SK-N-SH (cell line): Measurements from ENCODE around the gene PSD. TPM values are rescaled to one million over a fixed set of nuclear protein-coding genes. Genes with fewer than 3 reads are reported as not detected.

Experiments used
- CTCF ChIA-PET: fragments of 300-600, 350-600 bp; formaldehyde crosslinking; extraction: SDS; loops from one replicate; lab custom pipeline; 2021; lab: Yijun Ruan, JAX
- POLR2A ChIA-PET: fragments of 350-600 bp; sonication (Branson Sonifier 250); formaldehyde crosslinking; extraction: SDS; loops from one replicate; lab custom pipeline; 2020; ENCODE audit warnings: antibody characterized with exemption, inconsistent platforms; lab: Yijun Ruan, JAX
- DNase-seq: peaks from one replicate; pipeline ENCODE4 v3.0.0; 2012
- H2AFZ ChIP-seq: fragments of 200-600 bp; sonication (generic); 2 replicates; pipeline ENCODE4 v1.8.1; 2016; ENCODE audit warnings: antibody characterized with exemption, mild to moderate bottlenecking, low read depth
- H3F3A ChIP-seq: fragments of 200-600 bp; sonication (generic); replicated peaks from 2 replicates; pipeline ENCODE3; 2016; ENCODE audit warnings: antibody characterized with exemption, mild to moderate bottlenecking; ENCODE audit not compliant: insufficient read depth
- H3K27ac ChIP-seq, 2 experiments: fragments of 200-500 bp in 1 of 2; fragments of 200-600 bp in 1 of 2; sonication (Bioruptor generic) in 1 of 2; sonication (generic), shearing (Covaris generic) in 1 of 2; 2 replicates each; pipeline versions ENCODE4 v1.5.1 to v1.6.1; 2014 to 2016; ENCODE audit warnings: low read depth in 2 of 2, inconsistent platforms in 1 of 2, low read length in 1 of 2, mild to moderate bottlenecking in 1 of 2, mixed read lengths in 1 of 2
- H3K27me3 ChIP-seq: fragments of 200-600 bp; sonication (generic), shearing (Covaris generic); 2 replicates; pipeline ENCODE4 v1.6.1; 2016; ENCODE audit warnings: mixed run types; ENCODE audit not compliant: insufficient read depth
- H3K36me3 ChIP-seq, 2 experiments: fragments of 200-500 bp in 1 of 2; fragments of 200-600 bp in 1 of 2; sonication (Bioruptor generic) in 1 of 2; sonication (generic) in 1 of 2; replicated peaks in 1 of 2; 2 replicates each; pipeline versions ENCODE3 to v1.5.1; 2014 to 2016; ENCODE audit warnings: low read length in 1 of 2, mild to moderate bottlenecking in 1 of 2; ENCODE audit not compliant: insufficient read depth in 2 of 2, control insufficient read depth in 1 of 2
- H3K4me1 ChIP-seq, 2 experiments: fragments of 200-500 bp in 1 of 2; fragments of 200-600 bp in 1 of 2; sonication (Bioruptor generic) in 1 of 2; sonication (generic), shearing (Covaris generic) in 1 of 2; 2 replicates each; pipeline versions ENCODE4 v1.5.1 to v1.6.1; 2014 to 2016; ENCODE audit warnings: low read depth in 1 of 2, low read length in 1 of 2, mixed run types in 1 of 2; ENCODE audit not compliant: insufficient read depth in 2 of 2, control insufficient read depth in 1 of 2
- H3K4me2 ChIP-seq: fragments of 200-600 bp; sonication (generic), shearing (Covaris generic); 2 replicates; pipeline ENCODE4 v1.6.1; 2017; ENCODE audit warnings: mixed run types
- H3K4me3 ChIP-seq, 2 experiments: fragments of 200-500 bp in 1 of 2; fragments of 200-600 bp in 1 of 2; sonication (Bioruptor generic) in 1 of 2; sonication (generic), shearing (Covaris generic) in 1 of 2; 2 replicates each; pipeline versions ENCODE4 v1.5.1 to v1.8.1; 2014 to 2016; ENCODE audit warnings: low read depth in 2 of 2, inconsistent platforms in 1 of 2, low read length in 1 of 2, mild to moderate bottlenecking in 1 of 2, mixed read lengths in 1 of 2, moderate library complexity in 1 of 2
- H3K79me2 ChIP-seq: fragments of 200-600 bp; sonication (generic); 2 replicates; pipeline ENCODE4 v1.8.1; 2017; ENCODE audit warnings: mild to moderate bottlenecking; ENCODE audit not compliant: insufficient read depth
- H3K9ac ChIP-seq: fragments of 200-600 bp; sonication (generic); 2 replicates; pipeline ENCODE4 v1.6.1; 2017; ENCODE audit warnings: mixed run types
- H3K9me2 ChIP-seq: fragments of 200-600 bp; sonication (generic); 2 replicates; pipeline ENCODE4 v1.6.1; 2017; ENCODE audit warnings: mixed run types
- H3K9me3 ChIP-seq: fragments of 200-600 bp; sonication (generic); 2 replicates; pipeline ENCODE4 v1.6.1; 2017; ENCODE audit warnings: mixed run types, mild to moderate bottlenecking, moderate library complexity
- H4K20me1 ChIP-seq: fragments of 200-600 bp; sonication (generic); 2 replicates; pipeline ENCODE4 v1.6.1; 2017; ENCODE audit warnings: mild to moderate bottlenecking, mixed run types; ENCODE audit not compliant: insufficient read depth
- CHD2 ChIP-seq: fragments of 150-350 bp; IDR thresholded peaks from 2 replicates; pipeline ENCODE4 v1.6.1; 2018; ENCODE audit warnings: low read length; ENCODE audit not compliant: partially characterized antibody
- FOSL2 ChIP-seq: IDR thresholded peaks from 2 replicates; pipeline ENCODE4 v1.4.0; 2012; ENCODE audit warnings: low read depth, mild to moderate bottlenecking, moderate library complexity, borderline replicate concordance
- FOXJ3 ChIP-seq: sonication (generic); formaldehyde crosslinking; IDR thresholded peaks from 2 replicates; pipeline ENCODE4 v1.5.1; 2020; ENCODE audit warnings: mild to moderate bottlenecking, missing genetic modification reagents
- GABPA ChIP-seq: IDR thresholded peaks from 2 replicates; pipeline ENCODE4 v1.4.0; 2012; ENCODE audit warnings: low read depth, mild to moderate bottlenecking
- RAD21 ChIP-seq: IDR thresholded peaks from 2 replicates; pipeline ENCODE4 v1.6.1; 2012; ENCODE audit warnings: mild to moderate bottlenecking, low read length
- RFX5 ChIP-seq: IDR thresholded peaks from 2 replicates; pipeline ENCODE4 v1.6.1; 2012; ENCODE audit warnings: mild to moderate bottlenecking, improper control_type of control experiment, low read length
- RXRA ChIP-seq: IDR thresholded peaks from 2 replicates; pipeline ENCODE4 v1.4.0; 2012; ENCODE audit warnings: low read depth, mild to moderate bottlenecking, borderline replicate concordance
- WGBS: methylation state at CpG from one replicate; pipeline ENCODE4 v1.1.6; 2017; ENCODE audit warnings: low lambda C conversion rate; 5-methylcytosine and 5-hydroxymethylcytosine counted together
- polyA plus RNA-seq, 3 experiments: library from polyadenylated mRNA; depleted of rRNA; stranded (reverse); fragments of >200 nt; gene quantifications; 2 replicates each; pipeline ENCODE4 v1.2.3, GENCODE V29; 2012
- TF ChIP-seq, protein P1 (sequence below): IDR thresholded peaks from 2 replicates; pipeline ENCODE4 v1.4.0; 2012; ENCODE audit warnings: low read depth
- TF ChIP-seq, protein P2 (sequence below): fragments of 150-350 bp; IDR thresholded peaks from 2 replicates; pipeline ENCODE4 v1.6.1; 2017; ENCODE audit warnings: antibody characterized with exemption, low read length, low read depth, borderline replicate concordance
- TF ChIP-seq, protein P3 (sequence below): fragments of 200-600 bp; sonication (generic); IDR thresholded peaks from 2 replicates; pipeline ENCODE4 v1.6.1; 2017; ENCODE audit warnings: antibody characterized with exemption, mild to moderate bottlenecking, moderate library complexity

The PSD gene
- polyA plus RNA-seq, 1 of the 3 experiments (the other 2 are of a cell fraction), result 0.97 TPM

DNA sequence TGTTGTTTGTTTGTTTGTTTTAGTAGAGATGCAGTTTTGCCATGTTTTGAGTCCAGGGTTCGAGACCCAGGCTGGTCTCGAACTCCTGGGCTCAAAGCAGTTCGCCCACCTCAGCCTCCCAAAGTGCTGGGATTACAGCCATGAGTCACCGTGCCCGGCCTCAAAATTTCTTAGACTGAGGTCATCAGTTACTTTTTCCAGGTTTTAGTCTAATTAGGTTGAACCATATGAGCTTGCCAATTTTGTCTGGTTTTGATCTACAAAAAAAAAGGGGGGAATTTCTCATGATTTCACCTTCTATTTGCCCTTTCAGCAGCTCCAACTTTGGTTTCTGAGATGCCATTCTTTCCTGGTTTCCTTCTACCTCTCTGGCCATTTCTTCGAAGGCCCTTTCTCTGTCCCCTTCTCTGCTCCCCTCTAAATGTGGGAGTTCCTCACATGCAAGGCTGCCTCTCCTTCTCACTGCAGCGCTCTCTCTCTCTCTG is 8.3 kb upstream of the PSD start:
- Histone ChIP-seq H4K20me1 (no peaks in the 10 kb centered on the region), H3K4me3 (no peak overlapping the region), H3K9me2 (no peaks in the 10 kb centered on the region), H3K4me1 (peaks cover 0 to 20% of the 10 kb centered on the region in 2 experiments; a peak in 2 of 4 replicates), H3F3A (peaks cover 8% of the 10 kb centered on the region)
- DNase-seq, result no peak
- TF ChIP-seq RFX5 (no peak), FOSL2 (peak; percentile 28; the same call in 1 of the 2 replicates)
- TF ChIP-seq, all 33 proteins: peak for 1
- POLR2A ChIA-PET, result no interaction called here
- CTCF ChIA-PET, result interaction anchor here (1.8 to 18.3 kb wide), 3 partner anchors 27 to 196 kb away, joined by 9 to 359 read pairs (median 57); partner anchors contain the start of gene NFKB2
- Histone ChIP-seq H3K27ac (no peak overlapping the region), H3K27me3 (no peaks in the 10 kb centered on the region), H3K36me3 (peaks cover 3 to 21% of the 10 kb centered on the region in 2 experiments), H3K9me3 (no peaks in the 10 kb centered on the region), H3K4me2 (no peak overlapping the region), H2AFZ (no peak overlapping the region), H3K79me2 (peaks cover 9% of the 10 kb centered on the region), H3K9ac (no peak overlapping the region)
- WGBS, result 63% methylated on average over 7 of the region's 7 CpGs

DNA sequence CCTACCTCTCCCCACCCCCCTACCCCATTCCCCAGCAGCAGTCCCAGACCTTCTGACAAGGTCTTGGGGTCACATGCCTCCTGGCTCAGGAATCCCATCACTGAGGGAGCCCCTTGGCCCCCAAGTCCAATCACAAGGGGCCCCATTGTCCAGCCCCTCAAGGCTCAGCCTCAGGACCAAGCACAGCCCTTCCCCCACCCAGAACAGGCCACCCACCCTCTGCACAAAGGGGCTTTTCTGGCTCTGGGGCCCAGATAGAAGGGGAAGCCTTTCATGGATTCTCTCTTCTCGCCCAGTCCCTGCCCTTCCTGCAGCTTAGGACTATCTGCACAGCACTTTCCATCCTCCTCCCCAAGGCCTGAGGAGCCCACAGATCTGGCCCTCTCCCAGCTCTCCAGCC is 6.9 kb upstream of the PSD start:
- ChIA-PET POLR2A (no interaction called here), CTCF (interaction anchor here (1.8 to 18.3 kb wide), 4 partner anchors 25 to 195 kb away, joined by 9 to 359 read pairs (median 39); partner anchors contain the start of gene NFKB2)
- no peak for DNase-seq
- no peak overlapping the region for H2AFZ ChIP-seq
- H3F3A ChIP-seq, result peaks cover 11% of the 10 kb centered on the region
- no peaks in the 10 kb centered on the region for H4K20me1 ChIP-seq
- no peak overlapping the region for H3K9ac ChIP-seq
- peaks cover 0 to 16% of the 10 kb centered on the region in 2 experiments; a peak in 2 of 4 replicates for H3K4me1 ChIP-seq
- 100% methylated on average over 1 of the region's 1 CpG for WGBS
- H3K27ac ChIP-seq, result no peak overlapping the region
- no peaks in the 10 kb centered on the region for H3K27me3 ChIP-seq
- H3K4me2 ChIP-seq, result no peak overlapping the region
- no peaks in the 10 kb centered on the region for H3K79me2 ChIP-seq
- H3K9me2 ChIP-seq, result no peaks in the 10 kb centered on the region
- peaks cover under 1 to 21% of the 10 kb centered on the region in 2 experiments for H3K36me3 ChIP-seq
- no peaks in the 10 kb centered on the region for H3K9me3 ChIP-seq
- no peak overlapping the region for H3K4me3 ChIP-seq
- TF ChIP-seq GABPA (no peak), FOSL2 (no peak), CHD2 (no peak), FOXJ3 (CRISPR knock-in tag) (no peak), RXRA (no peak), RAD21 (no peak)
- TF ChIP-seq, protein P1, sequence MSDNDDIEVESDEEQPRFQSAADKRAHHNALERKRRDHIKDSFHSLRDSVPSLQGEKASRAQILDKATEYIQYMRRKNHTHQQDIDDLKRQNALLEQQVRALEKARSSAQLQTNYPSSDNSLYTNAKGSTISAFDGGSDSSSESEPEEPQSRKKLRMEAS, result no peak
- TF ChIP-seq, protein P2, sequence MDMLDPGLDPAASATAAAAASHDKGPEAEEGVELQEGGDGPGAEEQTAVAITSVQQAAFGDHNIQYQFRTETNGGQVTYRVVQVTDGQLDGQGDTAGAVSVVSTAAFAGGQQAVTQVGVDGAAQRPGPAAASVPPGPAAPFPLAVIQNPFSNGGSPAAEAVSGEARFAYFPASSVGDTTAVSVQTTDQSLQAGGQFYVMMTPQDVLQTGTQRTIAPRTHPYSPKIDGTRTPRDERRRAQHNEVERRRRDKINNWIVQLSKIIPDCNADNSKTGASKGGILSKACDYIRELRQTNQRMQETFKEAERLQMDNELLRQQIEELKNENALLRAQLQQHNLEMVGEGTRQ, result no peak
- TF ChIP-seq, protein P3, sequence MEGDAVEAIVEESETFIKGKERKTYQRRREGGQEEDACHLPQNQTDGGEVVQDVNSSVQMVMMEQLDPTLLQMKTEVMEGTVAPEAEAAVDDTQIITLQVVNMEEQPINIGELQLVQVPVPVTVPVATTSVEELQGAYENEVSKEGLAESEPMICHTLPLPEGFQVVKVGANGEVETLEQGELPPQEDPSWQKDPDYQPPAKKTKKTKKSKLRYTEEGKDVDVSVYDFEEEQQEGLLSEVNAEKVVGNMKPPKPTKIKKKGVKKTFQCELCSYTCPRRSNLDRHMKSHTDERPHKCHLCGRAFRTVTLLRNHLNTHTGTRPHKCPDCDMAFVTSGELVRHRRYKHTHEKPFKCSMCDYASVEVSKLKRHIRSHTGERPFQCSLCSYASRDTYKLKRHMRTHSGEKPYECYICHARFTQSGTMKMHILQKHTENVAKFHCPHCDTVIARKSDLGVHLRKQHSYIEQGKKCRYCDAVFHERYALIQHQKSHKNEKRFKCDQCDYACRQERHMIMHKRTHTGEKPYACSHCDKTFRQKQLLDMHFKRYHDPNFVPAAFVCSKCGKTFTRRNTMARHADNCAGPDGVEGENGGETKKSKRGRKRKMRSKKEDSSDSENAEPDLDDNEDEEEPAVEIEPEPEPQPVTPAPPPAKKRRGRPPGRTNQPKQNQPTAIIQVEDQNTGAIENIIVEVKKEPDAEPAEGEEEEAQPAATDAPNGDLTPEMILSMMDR, result no peak
- TF ChIP-seq, all 33 proteins: peak for 0
